Tibial nerve (tissue), 4 donors: ENCODE measurements around the gene PROKR2. TPM values are rescaled to one million over a fixed set of nuclear protein-coding genes. Genes with fewer than 3 reads are reported as not detected.

Experiments used
- DNase-seq, 2 donors: peaks; one replicate each; pipeline ENCODE4 v3.0.0-alpha.2; 2019; ENCODE audit warnings: low spot score in 2 of 2
- H3K27ac ChIP-seq, 4 donors: fragments of 200-600 bp; sonication (generic) in 3 of 4; one replicate each; pipeline ENCODE4 v1.5.1; 2017 to 2019; ENCODE audit warnings: mild to moderate bottlenecking in 1 of 4
- H3K27me3 ChIP-seq, 2 donors: fragments of 200-600 bp; sonication (generic) in 1 of 2; one replicate each; pipeline versions ENCODE4 v1.5.1 to v1.6.0; 2017 to 2019
- H3K36me3 ChIP-seq, 3 donors: fragments of 200-600 bp; sonication (generic); one replicate each; pipeline ENCODE4 v1.5.1; 2018 to 2019
- H3K4me1 ChIP-seq, 4 donors: fragments of 200-600 bp; sonication (generic) in 3 of 4; one replicate each; pipeline ENCODE4 v1.5.1; 2017 to 2019
- H3K4me3 ChIP-seq, 4 donors: fragments of 200-600 bp; sonication (generic) in 3 of 4; one replicate each; pipeline ENCODE4 v1.5.1; 2017 to 2019; ENCODE audit warnings: mild to moderate bottlenecking in 1 of 4, moderate library complexity in 1 of 4
- H3K9me3 ChIP-seq, 4 donors: fragments of 200-600 bp; sonication (generic) in 3 of 4; one replicate each; pipeline ENCODE4 v1.5.1; 2017 to 2019
- CTCF ChIP-seq, 5 experiments: fragments of 200-600 bp in 3 of 5; fragments of 450-650 bp in 2 of 5; sonication (generic) in 3 of 5; IDR thresholded peaks; one replicate each; pipeline ENCODE4 v1.5.1; 2016 to 2019; ENCODE audit warnings: antibody characterized with exemption in 5 of 5, mild to moderate bottlenecking in 3 of 5, moderate library complexity in 2 of 5
- EP300 ChIP-seq, 2 donors: sonication (generic); formaldehyde crosslinking; IDR thresholded peaks; one replicate each; pipeline ENCODE4 v1.6.1; 2017; ENCODE audit warnings: antibody characterized with exemption in 2 of 2, mild to moderate bottlenecking in 1 of 2
- POLR2A ChIP-seq, 2 donors: fragments of 450-650 bp; IDR thresholded peaks; one replicate each; pipeline ENCODE4 v1.6.1; 2017; ENCODE audit warnings: antibody characterized with exemption in 2 of 2, mild to moderate bottlenecking in 2 of 2, moderate library complexity in 2 of 2
- WGBS, 2 donors: methylation state at CpG; one replicate each; pipeline ENCODE4 v1.1.5; 2018; 5-methylcytosine and 5-hydroxymethylcytosine counted together
- total RNA-seq, 4 donors: library from RNA; depleted of rRNA; stranded (reverse); fragments of >200 nt; gene quantifications; one replicate each; pipeline ENCODE4 v1.1.0, GENCODE V29; 2016

Gene PROKR2
- total RNA-seq, 4 donors from 2014 or later, result not detected

- Histone ChIP-seq H3K4me1 (no peaks in the 10 kb centered on the region), H3K9me3 (no peaks in the 10 kb centered on the region), H3K27me3 (no peaks in the 10 kb centered on the region), H3K27ac (no peak overlapping the region), H3K36me3 (no peaks in the 10 kb centered on the region), H3K4me3 (no peak overlapping the region)
- 81 to 85% methylated on average over 4 of the region's 4 CpGs for WGBS, 2 donors
- TF ChIP-seq CTCF (IDR thresholded peaks at IDR 0.05) (no peak), EP300 (IDR thresholded peaks at IDR 0.05) (no peak), POLR2A (IDR thresholded peaks at IDR 0.05) (no peak)
- DNase-seq, result no peak
Measured at GRCh38 chr20:5349448-5349847, 32.7 kb upstream of the PROKR2 start.

GRCh38 chr20:5342021-5342420, 25.3 kb upstream of the PROKR2 start:
- H3K36me3 ChIP-seq, result no peaks in the 10 kb centered on the region
- H3K4me1 ChIP-seq, result no peaks in the 10 kb centered on the region
- TF ChIP-seq CTCF (IDR thresholded peaks at IDR 0.05) (no peak), POLR2A (IDR thresholded peaks at IDR 0.05) (no peak), EP300 (IDR thresholded peaks at IDR 0.05) (no peak)
- DNase-seq, result no peak
- no peak overlapping the region for H3K27ac ChIP-seq
- H3K27me3 ChIP-seq, result no peaks in the 10 kb centered on the region
- no peak overlapping the region for H3K4me3 ChIP-seq
- H3K9me3 ChIP-seq, result no peaks in the 10 kb centered on the region
- 31 to 33% methylated on average over 4 of the region's 4 CpGs for WGBS, 2 donors

- WGBS, 2 donors, result 84 to 86% methylated on average over 3 of the region's 3 CpGs
- TF ChIP-seq CTCF (IDR thresholded peaks at IDR 0.05) (no peak), EP300 (IDR thresholded peaks at IDR 0.05) (no peak)
- Histone ChIP-seq H3K4me1 (no peaks in the 10 kb centered on the region), H3K27ac (no peak overlapping the region), H3K36me3 (no peaks in the 10 kb centered on the region), H3K9me3 (no peaks in the 10 kb centered on the region), H3K27me3 (no peaks in the 10 kb centered on the region), H3K4me3 (no peak overlapping the region)
- DNase-seq, result no peak
Measured at GRCh38 chr20:5331340-5331739, 14.6 kb upstream of the PROKR2 start.

- DNase-seq, result no peak
- Histone ChIP-seq H3K27ac (no peak overlapping the region), H3K27me3 (no peaks in the 10 kb centered on the region), H3K36me3 (no peaks in the 10 kb centered on the region), H3K4me3 (no peak overlapping the region), H3K9me3 (no peaks in the 10 kb centered on the region), H3K4me1 (no peaks in the 10 kb centered on the region)
- WGBS, 2 donors, result 27 to 30% methylated on average over 3 of the region's 3 CpGs
- no peak for TF ChIP-seq CTCF (IDR thresholded peaks at IDR 0.05)
- no peak for TF ChIP-seq EP300 (IDR thresholded peaks at IDR 0.05)
- TF ChIP-seq POLR2A (IDR thresholded peaks at IDR 0.05), result no peak
Measured at GRCh38 chr20:5328268-5328667, 11.5 kb upstream of the PROKR2 start.

- WGBS, 2 donors, result 48 to 65% methylated on average over 3 of the region's 3 CpGs
- no peak overlapping the region for H3K4me3 ChIP-seq
Measured at GRCh38 chr20:5327356-5327755, 10.6 kb upstream of the PROKR2 start.

More at GRCh38 chr20:5327356-5327755, 10.6 kb upstream of the PROKR2 start:
- Histone ChIP-seq H3K27me3 (no peaks in the 10 kb centered on the region), H3K27ac (no peak overlapping the region), H3K4me1 (no peaks in the 10 kb centered on the region), H3K36me3 (no peaks in the 10 kb centered on the region), H3K9me3 (no peaks in the 10 kb centered on the region)
- no peak for TF ChIP-seq EP300 (IDR thresholded peaks at IDR 0.05)
- no peak for TF ChIP-seq CTCF (IDR thresholded peaks at IDR 0.05)
- no peak for TF ChIP-seq POLR2A (IDR thresholded peaks at IDR 0.05)
- no peak for DNase-seq
